ENCODE data around the gene CDK5RAP2.

Gene CDK5RAP2

DNA sequence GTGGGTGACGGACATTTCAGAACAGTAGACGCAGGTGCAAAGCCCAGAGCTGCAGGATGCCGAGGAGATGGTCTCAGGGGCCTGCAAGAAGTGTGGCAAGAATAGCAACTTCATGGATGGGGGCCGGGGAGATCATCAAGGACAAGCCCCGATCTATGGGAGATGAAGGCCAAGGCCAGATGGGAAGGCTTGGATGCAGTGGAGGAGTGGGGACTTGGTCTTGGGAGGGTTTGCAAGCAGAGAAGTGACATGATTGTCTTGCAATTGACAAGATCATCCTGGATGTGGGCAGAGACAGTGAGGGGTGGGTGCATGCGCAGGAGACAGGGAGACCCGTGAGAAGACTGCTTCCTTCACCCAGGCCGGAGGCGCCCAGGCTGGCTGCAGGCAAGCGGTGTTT is 198.1 kb downstream of the CDK5RAP2 start:
- Histone ChIP-seq H3F3A (ENCODE audit: low read depth) (no peaks in the 10 kb centered on the region), H3K9me2 (replicated peaks; ENCODE audit: low read depth, low read length) (no peaks in the 10 kb centered on the region), H3K79me2 (ENCODE audit: insufficient read depth, low read length) (no peaks in the 10 kb centered on the region), H4K20me1 (ENCODE audit: insufficient read depth, low read length, poor library complexity, severe bottlenecking) (no peaks in the 10 kb centered on the region), H3K9ac (ENCODE audit: low read depth, low read length, poor library complexity, severe bottlenecking) (no peak overlapping the region), H3K4me1 (ENCODE audit: insufficient read depth, low read length, poor library complexity, severe bottlenecking) (peaks cover 2% of the 10 kb centered on the region), H3K4me3 (ENCODE audit: low read length, poor library complexity, severe bottlenecking) (no peak overlapping the region), H2AFZ (ENCODE audit: low read length) (no peak overlapping the region), H3K9me3 (ENCODE audit: insufficient read depth, low read depth, low read length) (no peaks in the 10 kb centered on the region), H3K36me3 (ENCODE audit: insufficient read depth, low read length) (no peaks in the 10 kb centered on the region), H3K27me3 (ENCODE audit: insufficient read depth, low read length, poor library complexity, severe bottlenecking) (no peaks in the 10 kb centered on the region), H3K4me2 (ENCODE audit: low read depth, low read length, poor library complexity, severe bottlenecking) (no peak overlapping the region)
- TF ChIP-seq EZH2phosphoT487 (IDR thresholded peaks at IDR 0.05; ENCODE audit: borderline replicate concordance): no peak
- TF ChIP-seq, protein P1, sequence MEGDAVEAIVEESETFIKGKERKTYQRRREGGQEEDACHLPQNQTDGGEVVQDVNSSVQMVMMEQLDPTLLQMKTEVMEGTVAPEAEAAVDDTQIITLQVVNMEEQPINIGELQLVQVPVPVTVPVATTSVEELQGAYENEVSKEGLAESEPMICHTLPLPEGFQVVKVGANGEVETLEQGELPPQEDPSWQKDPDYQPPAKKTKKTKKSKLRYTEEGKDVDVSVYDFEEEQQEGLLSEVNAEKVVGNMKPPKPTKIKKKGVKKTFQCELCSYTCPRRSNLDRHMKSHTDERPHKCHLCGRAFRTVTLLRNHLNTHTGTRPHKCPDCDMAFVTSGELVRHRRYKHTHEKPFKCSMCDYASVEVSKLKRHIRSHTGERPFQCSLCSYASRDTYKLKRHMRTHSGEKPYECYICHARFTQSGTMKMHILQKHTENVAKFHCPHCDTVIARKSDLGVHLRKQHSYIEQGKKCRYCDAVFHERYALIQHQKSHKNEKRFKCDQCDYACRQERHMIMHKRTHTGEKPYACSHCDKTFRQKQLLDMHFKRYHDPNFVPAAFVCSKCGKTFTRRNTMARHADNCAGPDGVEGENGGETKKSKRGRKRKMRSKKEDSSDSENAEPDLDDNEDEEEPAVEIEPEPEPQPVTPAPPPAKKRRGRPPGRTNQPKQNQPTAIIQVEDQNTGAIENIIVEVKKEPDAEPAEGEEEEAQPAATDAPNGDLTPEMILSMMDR (conservative IDR thresholded peaks at IDR 0.05; ENCODE audit: low read length): no peak

DNA sequence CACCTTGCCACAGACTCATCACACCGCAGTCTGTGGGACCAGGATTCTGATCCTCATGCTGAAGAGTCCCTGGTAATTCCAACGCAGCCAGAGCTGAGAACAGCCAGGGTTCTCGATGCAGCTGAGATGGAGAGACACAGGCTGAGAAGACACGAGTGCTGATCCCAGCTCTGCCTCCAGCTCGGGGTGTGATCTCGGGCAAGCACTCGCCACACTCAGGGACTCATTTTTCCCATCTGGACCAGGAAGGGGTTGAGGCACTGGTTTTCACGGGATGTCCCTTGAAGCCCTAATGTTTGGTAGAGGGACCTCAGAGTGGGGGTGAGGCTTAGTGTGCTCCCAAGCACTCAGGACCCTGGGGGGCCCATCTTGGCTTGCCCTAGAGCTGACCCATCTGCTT is 200.4 kb downstream of the CDK5RAP2 start:
- Histone ChIP-seq H2AFZ (ENCODE audit: low read length) (no peak overlapping the region), H3K4me3 (ENCODE audit: low read length, poor library complexity, severe bottlenecking) (no peak overlapping the region), H3K36me3 (ENCODE audit: insufficient read depth, low read length) (no peaks in the 10 kb centered on the region), H3K79me2 (ENCODE audit: insufficient read depth, low read length) (no peaks in the 10 kb centered on the region), H4K20me1 (ENCODE audit: insufficient read depth, low read length, poor library complexity, severe bottlenecking) (no peaks in the 10 kb centered on the region), H3F3A (ENCODE audit: low read depth) (no peaks in the 10 kb centered on the region), H3K9ac (ENCODE audit: low read depth, low read length, poor library complexity, severe bottlenecking) (no peak overlapping the region), H3K9me3 (ENCODE audit: insufficient read depth, low read depth, low read length) (no peaks in the 10 kb centered on the region), H3K27me3 (ENCODE audit: insufficient read depth, low read length, poor library complexity, severe bottlenecking) (no peaks in the 10 kb centered on the region), H3K4me1 (ENCODE audit: insufficient read depth, low read length, poor library complexity, severe bottlenecking) (no peaks in the 10 kb centered on the region), H3K4me2 (ENCODE audit: low read depth, low read length, poor library complexity, severe bottlenecking) (no peak overlapping the region), H3K9me2 (replicated peaks; ENCODE audit: low read depth, low read length) (no peaks in the 10 kb centered on the region)
- TF ChIP-seq EZH2phosphoT487 (IDR thresholded peaks at IDR 0.05; ENCODE audit: borderline replicate concordance): no peak
- TF ChIP-seq, protein P1 (conservative IDR thresholded peaks at IDR 0.05; ENCODE audit: low read length): no peak

DNA sequence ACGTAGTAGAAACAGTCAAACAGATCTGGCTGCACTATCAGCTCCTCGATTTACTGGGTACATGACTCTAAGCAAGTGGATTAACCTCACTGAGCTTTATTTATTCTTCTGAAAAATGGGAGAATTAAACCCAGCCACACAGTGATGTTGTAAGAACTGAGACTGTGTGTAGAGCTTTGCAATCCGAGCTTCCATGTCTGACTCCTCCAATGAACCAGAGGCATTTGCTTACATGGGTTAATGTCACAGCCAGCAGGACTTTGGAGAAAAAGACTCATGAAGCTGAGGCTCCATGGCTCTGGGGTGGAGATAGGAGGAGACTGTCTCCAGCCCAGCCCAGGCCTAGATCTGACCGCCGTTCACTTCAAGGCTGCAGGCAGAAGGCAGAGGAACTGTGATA is 201.3 kb downstream of the CDK5RAP2 start:
- Histone ChIP-seq H3K9ac (ENCODE audit: low read depth, low read length, poor library complexity, severe bottlenecking) (no peak overlapping the region), H4K20me1 (ENCODE audit: insufficient read depth, low read length, poor library complexity, severe bottlenecking) (no peaks in the 10 kb centered on the region), H3K27me3 (ENCODE audit: insufficient read depth, low read length, poor library complexity, severe bottlenecking) (no peaks in the 10 kb centered on the region), H2AFZ (ENCODE audit: low read length) (no peak overlapping the region), H3K4me2 (ENCODE audit: low read depth, low read length, poor library complexity, severe bottlenecking) (no peak overlapping the region), H3K9me2 (replicated peaks; ENCODE audit: low read depth, low read length) (no peaks in the 10 kb centered on the region), H3K4me3 (ENCODE audit: low read length, poor library complexity, severe bottlenecking) (no peak overlapping the region), H3K79me2 (ENCODE audit: insufficient read depth, low read length) (no peaks in the 10 kb centered on the region), H3K36me3 (ENCODE audit: insufficient read depth, low read length) (no peaks in the 10 kb centered on the region), H3K4me1 (ENCODE audit: insufficient read depth, low read length, poor library complexity, severe bottlenecking) (no peaks in the 10 kb centered on the region), H3K9me3 (ENCODE audit: insufficient read depth, low read depth, low read length) (no peaks in the 10 kb centered on the region), H3F3A (ENCODE audit: low read depth) (no peaks in the 10 kb centered on the region)
- TF ChIP-seq, protein P1 (conservative IDR thresholded peaks at IDR 0.05; ENCODE audit: low read length): no peak
- no peak for TF ChIP-seq EZH2phosphoT487 (IDR thresholded peaks at IDR 0.05; ENCODE audit: borderline replicate concordance)
